ENCODE measurements around the gene LIMK1.
"Not testable (repeated sequence)": the region's sequence is repeated elsewhere in the genome, so short reads cannot be mapped to it uniquely, and the experiment has no call there.

LIMK1 gene

DNA sequence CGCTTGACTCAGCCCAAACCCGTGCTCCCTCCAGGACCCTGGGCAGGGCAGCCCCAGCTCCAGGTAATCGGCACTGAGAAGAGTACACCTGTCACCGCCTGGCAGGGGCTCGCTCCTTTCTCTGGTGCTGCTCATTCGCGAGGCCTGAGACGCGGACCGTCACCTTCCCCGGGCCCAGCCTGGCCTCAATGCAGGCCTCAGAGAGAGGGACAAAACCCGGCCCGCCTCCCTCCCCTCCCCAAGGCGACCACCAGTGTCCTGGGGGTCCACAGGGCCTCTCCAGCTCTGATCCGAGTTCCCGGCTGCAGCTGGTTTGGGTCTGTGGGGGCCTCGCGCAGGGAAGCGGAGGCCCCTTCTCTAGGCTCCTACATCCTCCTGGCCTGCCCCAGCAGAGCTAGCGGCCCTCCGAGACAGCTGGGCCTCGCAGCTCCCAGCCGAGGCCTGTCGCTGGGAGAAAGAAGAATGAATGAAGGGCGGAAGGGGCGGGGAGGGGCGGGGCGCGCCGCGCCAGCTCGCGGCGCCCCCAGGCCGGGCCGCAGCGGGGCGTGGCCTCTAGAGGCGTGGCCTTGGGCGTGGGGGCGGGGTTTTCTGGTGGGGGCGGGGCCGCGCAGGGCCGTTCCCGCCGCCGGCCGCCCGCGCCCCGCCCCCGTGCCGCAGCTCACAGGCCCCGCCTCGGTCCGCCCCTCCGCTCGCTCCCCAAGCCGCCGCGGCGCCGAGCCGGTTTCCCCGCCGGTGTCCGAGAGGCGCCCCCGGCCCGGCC, at the start of gene LIMK1:
LIMK1 (plus strand) TSS at position 688 of the 760 bp plus-strand sequence. CDS start 187 bp downstream, outside the sequence.
- DNase-seq (ENCODE audit: low read depth, low spot score) = no peak
- peak within 1 kb of the TSS; percentile 52 for H3K27ac ChIP-seq

DNA sequence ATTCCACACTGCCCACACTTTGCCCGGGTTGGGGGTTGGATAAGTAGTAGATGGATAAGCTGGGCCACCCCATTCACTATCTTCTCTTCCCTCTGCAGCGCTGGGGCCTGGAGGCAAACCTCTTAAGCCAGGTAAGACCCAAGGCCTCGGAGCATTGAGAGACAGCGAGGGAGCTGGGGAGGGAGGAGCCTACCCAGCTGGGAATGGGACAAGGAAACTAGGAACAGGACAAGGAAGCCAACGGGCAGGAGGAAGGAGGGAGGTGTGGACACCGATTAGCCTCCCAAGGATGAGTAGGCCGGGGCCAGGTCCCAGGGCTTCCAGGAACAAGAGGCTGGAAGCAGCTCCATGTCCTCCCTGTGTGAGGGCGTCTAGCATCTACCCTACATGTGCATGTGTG, 46.0 kb upstream of the LIMK1 start:
- no peak for DNase-seq (ENCODE audit: low read depth, low spot score)
- no peak overlapping the region for H3K27ac ChIP-seq

DNA sequence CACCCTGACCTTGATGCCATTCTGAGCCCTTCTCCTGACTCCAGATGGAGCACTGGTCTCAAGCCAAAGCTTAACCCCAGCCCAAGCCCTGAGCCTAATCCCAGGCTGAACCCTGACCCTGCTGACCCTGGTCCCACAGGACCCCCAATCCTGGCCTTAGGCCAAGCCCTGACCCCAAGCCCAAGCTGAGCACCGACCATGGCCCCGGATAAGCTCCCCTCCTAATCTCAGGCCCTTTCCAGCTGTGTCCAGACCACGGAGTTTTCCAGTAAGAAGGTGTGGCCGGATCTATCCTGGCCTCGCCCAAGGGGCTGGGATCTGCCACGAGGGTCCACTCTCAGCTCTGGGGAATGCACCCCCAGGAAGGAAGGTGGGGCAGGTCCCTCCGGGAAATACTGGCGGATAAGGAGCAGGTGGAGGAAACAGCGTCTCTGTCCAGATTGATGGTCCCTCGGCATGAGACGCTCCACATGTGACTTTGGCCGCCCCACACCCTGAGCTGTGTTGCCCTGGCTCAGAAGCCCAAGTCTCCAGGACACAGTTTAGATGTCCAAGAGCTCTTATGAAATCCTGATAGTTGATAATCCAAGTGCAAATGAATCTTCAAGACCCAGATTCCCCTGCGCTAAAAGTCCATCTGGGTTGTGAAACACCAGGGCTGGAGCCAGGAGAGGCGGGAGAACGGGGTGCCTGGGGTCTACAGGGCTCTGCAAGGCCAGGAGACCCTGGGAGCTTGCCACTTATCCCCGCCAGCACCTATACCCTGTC, 45.2 kb upstream of the LIMK1 start:
- no peak for DNase-seq (ENCODE audit: low read depth, low spot score)
- no peak overlapping the region for H3K27ac ChIP-seq

DNA sequence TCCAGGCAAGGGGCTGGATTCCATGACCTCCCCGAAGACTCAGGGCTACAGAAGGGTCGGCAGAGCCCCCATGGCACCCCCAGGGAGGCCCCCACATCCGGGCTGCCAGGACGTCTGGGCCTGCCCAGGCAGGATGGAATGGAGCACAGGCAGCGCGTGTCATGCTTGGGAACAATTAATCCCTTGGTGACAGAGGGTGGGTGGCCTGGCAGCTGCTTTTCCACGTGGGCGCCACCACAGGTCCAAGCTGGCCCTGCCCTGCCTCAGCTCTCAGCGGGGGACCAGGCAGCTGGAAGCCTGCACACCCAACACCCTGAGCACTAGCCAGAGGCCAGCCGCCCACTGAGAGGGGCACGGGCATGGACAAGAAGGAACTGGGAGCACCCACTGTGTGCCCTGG, 44.3 kb upstream of the LIMK1 start:
- no peak overlapping the region for H3K27ac ChIP-seq
- DNase-seq (ENCODE audit: low read depth, low spot score) = no peak

DNA sequence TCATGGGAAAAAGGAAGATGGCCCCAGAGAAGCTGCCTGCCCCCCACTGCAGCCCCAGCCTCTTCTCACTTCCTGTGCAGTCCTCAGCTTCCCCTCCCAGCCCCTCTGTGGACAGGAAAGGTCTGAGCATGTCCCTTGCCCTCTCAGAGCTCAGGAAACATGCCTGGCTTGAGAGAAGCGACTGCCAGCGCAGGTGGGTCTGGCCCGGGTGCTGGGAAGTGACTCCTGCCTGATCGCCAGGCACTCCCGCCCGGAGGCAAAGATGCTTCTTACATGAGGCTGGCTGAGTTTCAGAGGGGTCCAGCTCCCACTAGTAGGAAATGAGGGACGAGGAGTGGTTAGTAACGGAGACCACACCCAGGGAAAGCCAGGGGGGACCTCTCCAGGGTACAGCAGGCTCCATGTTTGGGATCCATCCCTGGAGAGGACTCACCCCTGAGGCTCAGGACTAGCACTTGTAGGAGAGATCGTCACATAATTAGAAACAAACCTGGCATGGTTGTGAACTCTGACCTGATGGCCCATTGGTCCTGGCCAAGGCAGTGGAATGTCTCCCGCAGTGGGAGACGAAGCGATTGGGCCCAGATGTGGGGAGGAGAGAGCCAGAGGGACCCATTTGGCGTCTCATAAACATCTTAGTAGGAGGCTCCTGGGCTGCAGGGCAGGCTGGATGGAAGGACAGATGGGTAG, 43.4 kb upstream of the LIMK1 start:
- DNase-seq (ENCODE audit: low read depth, low spot score) = no peak
- no peak overlapping the region for H3K27ac ChIP-seq

DNA sequence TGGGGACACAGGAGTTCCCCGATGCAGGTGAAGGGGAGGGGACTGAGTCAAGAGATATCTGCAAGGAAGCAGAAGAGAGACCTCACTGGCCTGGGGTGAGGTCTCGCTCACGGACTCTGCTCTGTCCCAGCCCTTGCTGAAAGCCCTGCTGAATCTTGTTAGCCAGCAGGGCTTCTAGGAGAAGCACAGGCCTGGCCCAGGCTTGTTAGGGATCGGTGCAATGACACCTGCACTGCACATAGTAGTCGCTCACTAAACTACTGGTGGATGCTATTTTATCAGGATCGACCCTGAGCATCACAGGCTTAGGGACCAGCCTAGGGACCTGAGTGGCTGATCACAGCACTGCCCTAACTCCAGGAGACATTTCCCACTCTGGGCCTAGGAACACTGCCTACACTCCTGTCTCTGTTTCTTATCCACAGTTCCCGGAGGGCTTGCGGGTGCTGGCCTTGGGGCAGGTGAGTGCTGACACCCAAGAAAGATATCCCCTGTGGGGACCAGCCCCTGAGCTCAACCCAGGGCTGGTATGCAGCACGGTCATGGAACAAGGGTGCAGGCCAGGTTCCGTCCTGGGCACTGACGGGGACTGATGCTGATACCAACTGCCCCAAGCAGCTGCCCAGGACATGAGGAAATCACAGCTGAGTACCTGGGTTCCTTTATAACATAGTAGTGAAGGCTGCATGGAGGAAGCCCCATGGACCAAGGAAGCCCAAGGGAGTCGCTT, 42.6 kb upstream of the LIMK1 start:
- DNase-seq (ENCODE audit: low read depth, low spot score) = no peak

DNA sequence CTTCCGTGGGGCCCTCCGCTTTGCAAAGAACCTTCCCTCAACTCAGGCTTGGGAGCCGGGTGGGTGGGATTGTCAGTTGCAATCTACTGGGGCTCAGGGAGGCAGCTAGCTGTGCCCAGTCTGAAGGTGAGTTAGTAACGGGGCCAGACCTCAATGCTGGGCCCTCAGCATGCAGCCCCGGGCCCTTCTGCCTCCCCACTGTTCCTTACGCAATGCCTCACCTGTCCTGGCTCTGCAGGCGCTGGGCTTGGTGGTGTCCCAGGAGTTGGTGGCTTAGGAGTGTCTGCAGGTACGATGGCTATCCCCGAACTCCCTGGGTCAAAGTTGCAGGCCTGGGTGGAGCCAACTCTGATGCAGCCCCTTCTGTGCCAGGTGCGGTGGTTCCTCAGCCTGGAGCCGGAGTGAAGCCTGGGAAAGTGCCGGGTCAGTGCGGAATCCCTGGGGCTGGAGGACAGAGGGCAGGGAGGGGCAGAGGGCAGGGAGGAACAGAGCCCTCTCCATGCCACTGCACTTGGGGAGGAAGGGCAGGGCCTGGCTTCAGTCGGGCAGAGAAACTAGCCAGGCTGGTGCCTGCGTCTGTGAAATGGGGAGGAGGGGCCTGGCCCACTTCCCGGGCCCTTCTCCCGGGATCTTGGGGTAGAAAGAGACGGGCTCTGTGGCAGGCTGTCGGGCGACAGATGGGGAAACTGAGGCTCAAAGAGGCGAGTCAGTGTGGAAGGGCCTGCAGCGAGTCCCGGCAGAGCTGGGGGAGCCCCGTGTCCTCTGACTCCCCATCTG, 40.7 kb upstream of the LIMK1 start:
- H3K27ac ChIP-seq = no peak overlapping the region
- DNase-seq (ENCODE audit: low read depth, low spot score) = no peak

More for the DNA sequence above, 42.6 kb upstream of the LIMK1 start:
- no peak overlapping the region for H3K27ac ChIP-seq

DNA sequence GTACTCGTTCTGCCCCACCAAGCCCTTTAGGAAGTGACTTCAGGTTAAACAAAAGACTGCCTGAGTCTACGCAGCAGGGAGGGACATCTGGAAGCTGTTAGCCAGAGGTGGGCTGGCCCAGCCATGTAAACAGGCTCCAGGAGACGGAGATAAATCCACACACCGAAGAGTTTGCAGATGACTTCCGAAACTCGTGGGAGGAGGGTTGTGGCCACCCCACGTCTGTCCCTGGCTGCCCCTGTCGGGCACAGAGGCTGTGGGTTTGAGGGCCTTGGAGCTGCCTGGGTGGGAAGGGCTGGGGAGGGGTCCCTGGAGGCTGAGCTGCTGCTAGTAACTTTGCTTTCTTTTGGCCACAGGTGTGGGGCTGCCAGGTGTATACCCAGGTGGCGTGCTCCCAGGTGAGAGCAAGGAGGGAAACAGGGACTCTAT, 40.1 kb upstream of the LIMK1 start:
- no peak for DNase-seq (ENCODE audit: low read depth, low spot score)
- no peak overlapping the region for H3K27ac ChIP-seq

DNA sequence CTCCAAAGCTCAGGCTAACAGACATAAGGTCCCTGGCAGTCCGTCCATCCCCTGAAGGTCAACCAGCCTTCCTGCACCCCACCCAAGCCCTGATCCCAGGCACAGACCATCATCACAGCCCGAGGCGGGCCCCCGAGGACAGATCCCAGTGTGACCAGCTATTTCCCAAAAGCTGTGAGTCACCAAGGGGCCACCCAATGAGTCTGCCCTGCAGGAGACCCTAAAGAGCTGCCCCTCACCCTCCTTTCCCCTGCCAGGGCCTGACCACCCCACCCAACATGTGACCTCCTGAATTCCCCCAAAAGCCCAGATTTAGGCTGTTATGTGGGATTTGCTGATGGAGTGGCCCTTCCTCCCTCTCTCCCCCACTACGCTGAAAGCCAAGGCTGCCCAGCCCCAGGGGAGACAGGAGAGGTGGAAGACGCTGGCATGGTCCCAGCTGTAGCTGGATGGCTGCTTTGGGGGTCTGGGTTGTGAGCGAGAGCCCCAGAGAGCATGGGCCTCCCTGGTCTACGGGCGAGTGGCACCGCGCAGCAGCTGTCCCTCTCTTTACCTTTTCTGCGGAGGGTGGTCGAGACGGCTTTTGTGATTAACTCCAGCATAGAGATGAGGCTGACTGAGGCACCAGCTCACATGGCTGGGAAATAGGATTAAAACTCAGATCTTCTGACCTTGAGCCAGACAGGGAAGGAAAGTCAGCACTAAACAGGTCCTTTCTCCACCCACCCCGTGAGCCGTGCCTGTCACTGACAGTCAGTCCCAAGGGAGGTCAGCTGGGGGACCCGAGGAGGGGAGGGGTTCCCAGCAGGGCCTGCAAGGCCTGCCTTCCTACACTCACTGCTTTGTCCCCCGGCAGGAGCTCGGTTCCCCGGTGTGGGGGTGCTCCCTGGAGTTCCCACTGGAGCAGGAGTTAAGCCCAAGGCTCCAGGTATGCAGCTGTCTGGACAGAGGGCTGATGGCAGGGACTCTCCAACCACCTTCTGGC, 38.9 kb upstream of the LIMK1 start:
- no peak overlapping the region for H3K27ac ChIP-seq
- no peak for DNase-seq (ENCODE audit: low read depth, low spot score)

DNA sequence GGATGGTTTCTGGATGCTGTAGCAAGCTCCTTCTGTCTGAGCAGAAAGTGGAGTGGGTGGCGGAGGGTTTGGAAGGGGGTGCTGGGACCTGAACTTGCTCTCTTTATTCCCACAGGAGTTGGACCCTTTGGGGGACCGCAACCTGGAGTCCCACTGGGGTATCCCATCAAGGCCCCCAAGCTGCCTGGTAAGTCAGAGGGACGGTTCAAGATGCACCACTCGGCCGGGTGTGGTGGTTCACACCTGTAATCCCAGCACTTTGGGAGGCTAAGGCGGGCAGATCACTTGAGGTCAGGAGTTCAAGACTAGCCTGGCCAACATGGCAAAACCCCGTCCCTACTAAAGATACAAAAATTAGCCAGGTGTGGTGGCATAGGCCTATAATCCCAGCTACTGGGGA, 37.0 kb upstream of the LIMK1 start:
- DNase-seq (ENCODE audit: low read depth, low spot score); H3K27ac ChIP-seq: not testable (repeated sequence)

DNA sequence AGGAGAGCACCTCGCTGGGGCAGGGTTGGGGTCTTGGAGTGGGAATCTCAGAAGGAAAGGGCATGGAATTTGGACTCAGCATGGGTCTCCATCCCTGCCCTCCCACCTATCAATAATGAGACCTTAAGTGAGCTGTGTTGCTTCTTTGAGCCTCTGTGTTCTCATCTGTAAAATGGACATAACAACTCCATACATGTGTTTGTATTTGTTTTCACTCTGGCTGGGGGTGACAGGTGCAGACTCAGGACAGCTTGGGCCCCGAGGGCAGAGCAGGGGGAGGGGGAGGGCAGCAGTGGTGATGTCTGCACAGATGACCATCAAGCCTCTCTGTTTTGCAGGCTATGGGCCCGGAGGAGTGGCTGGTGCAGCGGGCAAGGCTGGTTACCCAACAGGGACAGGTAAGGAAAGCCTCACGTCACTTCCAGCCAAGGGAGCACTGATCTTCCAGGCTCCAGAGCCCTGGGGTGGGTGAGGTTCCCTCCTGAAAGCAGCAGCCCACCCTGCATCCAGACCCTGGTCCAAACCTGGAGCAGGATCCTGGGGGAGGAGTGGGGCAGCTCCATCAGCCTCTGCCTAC, 35.7 kb upstream of the LIMK1 start:
- DNase-seq (ENCODE audit: low read depth, low spot score) = no peak

DNA sequence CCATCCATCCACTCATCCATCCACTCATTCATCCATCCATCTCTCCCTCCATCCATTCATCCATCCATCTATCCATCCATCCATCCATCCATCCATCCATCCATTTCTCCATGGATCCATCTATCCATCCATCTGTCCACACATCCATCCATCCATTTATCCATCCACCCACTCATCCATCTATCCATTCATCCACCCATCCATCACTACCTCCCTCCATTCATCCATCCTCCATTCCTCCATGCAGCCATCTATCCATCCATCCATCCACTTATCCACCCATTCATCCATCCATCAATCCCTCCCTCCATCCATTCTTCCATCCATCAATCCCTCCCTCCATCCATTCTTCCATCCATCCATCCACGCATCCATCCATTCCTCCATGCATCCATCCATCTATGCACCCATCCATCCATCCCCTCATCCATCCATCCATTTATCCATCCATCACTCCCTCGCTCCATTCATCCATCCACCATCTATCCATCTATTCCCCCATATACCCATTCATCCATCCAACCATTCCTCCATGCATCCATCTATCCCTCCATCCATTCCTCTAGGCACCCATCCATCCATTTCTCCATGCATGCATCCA, 34.5 kb upstream of the LIMK1 start:
- DNase-seq (ENCODE audit: low read depth, low spot score) = no peak
- H3K27ac ChIP-seq = no peak overlapping the region

More for the DNA sequence above, 35.7 kb upstream of the LIMK1 start:
- H3K27ac ChIP-seq = no peak overlapping the region

DNA sequence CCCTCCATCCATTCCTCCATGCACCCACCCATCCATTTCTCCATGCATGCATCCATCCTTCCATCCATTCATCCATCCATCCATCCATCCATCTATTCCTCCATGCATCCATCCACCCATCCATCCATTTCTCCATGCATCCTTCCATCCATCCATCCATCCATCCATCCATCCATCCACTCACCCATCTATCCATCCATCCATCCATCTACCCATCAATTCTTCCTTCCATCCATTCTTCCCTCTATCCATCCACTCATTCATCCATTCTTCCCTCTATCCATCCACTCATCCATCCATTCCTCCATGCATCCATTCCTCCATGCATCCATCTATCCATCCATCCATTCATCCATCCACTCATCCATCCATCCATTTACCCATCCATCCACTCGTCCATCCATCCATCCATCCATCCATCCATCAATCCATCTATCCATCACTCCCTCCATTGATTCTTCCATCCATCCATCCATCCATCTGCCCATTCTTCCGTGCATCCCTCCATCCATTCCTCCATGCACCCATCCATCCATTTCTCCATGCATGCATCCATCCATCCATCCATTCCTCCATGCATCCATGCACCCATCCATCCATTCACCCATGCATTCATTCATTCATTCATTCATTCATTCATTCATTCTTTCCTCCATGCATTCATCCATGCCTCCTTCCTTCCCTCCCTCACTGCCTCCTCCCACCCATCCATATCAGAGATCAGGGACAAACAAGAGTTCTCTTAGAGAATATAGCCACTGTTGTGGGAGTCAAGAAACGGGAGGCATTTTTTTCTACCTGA, 33.4 kb upstream of the LIMK1 start:
- no peak for DNase-seq (ENCODE audit: low read depth, low spot score)
- H3K27ac ChIP-seq = no peak overlapping the region

DNA sequence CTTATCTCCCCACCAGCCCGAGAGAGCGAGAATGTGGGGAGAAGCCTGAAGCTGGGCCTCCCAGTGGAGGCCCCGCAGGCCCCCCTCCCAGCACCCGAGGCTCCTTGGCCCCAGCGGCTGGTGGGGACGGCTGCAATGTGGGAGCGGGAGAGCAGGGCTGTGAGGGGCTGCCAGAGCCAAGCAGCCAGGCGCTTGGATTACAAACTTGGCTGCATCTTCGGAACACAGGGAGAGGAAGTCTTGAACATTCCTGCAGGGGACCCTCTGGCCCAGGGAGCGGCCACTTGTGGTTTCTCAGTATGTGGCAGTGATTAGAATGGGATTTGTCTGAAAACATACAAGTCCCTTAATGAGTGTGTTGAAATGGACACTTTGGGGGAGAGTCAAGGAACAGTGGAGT, 32.4 kb upstream of the LIMK1 start:
- no peak overlapping the region for H3K27ac ChIP-seq
- DNase-seq (ENCODE audit: low read depth, low spot score) = no peak

DNA sequence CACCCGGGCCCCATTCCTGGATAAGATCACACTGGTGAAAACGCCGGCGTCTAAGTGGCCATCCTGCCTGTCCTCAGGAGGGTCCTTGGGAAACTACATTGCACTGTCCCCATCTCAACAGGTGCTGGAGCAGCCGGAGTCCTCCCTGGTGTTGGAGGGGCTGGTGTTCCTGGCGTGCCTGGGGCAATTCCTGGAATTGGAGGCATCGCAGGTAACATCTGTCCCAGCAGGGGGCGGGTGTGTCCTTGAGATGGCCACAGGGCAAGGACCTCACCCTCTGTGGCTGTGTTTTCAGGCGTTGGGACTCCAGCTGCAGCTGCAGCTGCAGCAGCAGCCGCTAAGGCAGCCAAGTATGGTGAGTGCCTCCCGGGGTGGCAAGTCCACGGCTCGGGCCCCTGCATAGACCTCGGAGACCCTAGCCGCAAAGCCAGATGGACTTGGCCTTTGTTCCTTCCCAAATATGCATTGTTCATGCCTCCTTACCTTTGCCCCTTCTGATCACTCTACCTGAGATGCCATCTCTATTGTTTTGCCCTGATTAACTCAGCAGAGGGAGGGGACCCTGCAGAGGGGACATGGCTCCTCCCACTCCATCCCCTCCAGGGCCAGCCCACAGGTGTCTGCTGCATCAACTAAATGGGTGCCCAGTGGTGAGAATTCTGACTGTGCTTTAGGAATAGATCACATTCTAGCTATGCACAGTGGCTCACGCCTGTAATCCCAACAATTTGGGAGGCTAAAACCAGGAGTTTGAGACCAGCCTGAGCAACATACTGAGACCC, 31.8 kb upstream of the LIMK1 start:
- no peak overlapping the region for H3K27ac ChIP-seq
- no peak for DNase-seq (ENCODE audit: low read depth, low spot score)

DNA sequence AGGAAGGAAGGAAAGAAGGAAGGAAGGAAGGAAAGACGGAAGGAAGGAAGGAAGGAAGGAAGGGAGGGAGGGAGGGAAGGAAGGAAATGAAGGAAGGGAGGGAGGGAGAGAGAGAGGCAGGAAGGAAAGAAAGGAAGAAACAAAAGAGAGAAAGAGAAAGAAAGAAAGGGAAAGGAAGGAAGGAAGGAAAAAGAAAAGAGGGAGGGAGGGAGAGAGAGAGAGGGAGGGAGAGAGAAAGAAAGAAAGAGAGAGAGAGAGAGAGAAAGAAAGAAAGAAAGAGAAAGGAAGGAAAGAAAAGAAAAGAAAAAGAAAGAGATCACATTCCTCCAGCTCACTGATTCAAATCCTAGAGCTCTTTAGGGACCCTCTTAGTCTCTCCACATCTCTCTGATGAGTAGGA, 31.0 kb upstream of the LIMK1 start:
- no peak for DNase-seq (ENCODE audit: low read depth, low spot score)
- H3K27ac ChIP-seq = no peak overlapping the region
